Nephron progenitor cell (in vitro differentiated cells): ENCODE measurements around the gene ATP2A1.

ENCODE experiments used
- DNase-seq: peaks from one replicate; pipeline ENCODE4 v3.0.0; 2021
- H3K27ac Mint-ChIP-seq: 2 replicates; pipeline ENCODE4 v1.8.0; 2021; ENCODE audit warnings: mild to moderate bottlenecking, moderate library complexity, mixed read lengths
- H3K27me3 Mint-ChIP-seq: 2 replicates; pipeline ENCODE4 v1.8.0; 2021; ENCODE audit warnings: mild to moderate bottlenecking, low read depth, mixed read lengths; ENCODE audit not compliant: poor library complexity
- H3K36me3 Mint-ChIP-seq: 2 replicates; pipeline ENCODE4 v1.8.0; 2021; ENCODE audit warnings: low read depth, mixed read lengths
- H3K4me1 Mint-ChIP-seq: 2 replicates; pipeline ENCODE4 v1.8.0; 2021; ENCODE audit warnings: mixed read lengths
- H3K4me3 Mint-ChIP-seq: 2 replicates; pipeline ENCODE4 v1.8.0; 2021; ENCODE audit warnings: mild to moderate bottlenecking, moderate library complexity, mixed read lengths
- H3K9me3 Mint-ChIP-seq: 2 replicates; pipeline ENCODE4 v1.8.0; 2021; ENCODE audit warnings: mild to moderate bottlenecking, moderate library complexity, mixed read lengths
- TF ChIP-seq, protein P1 (sequence below): fragments of 200-600 bp; sonication (generic); IDR thresholded peaks from 2 replicates; pipeline ENCODE4 v1.5.0; 2021; ENCODE audit warnings: antibody characterized with exemption

ATP2A1 gene

GRCh38 chr16:28878083-28878926 is at the start of gene ATP2A1:
Gene ATP2A1 (plus strand): TSS chr16:28878488. CDS start chr16:28878672, 184 bp downstream.
- TF ChIP-seq, protein P1, sequence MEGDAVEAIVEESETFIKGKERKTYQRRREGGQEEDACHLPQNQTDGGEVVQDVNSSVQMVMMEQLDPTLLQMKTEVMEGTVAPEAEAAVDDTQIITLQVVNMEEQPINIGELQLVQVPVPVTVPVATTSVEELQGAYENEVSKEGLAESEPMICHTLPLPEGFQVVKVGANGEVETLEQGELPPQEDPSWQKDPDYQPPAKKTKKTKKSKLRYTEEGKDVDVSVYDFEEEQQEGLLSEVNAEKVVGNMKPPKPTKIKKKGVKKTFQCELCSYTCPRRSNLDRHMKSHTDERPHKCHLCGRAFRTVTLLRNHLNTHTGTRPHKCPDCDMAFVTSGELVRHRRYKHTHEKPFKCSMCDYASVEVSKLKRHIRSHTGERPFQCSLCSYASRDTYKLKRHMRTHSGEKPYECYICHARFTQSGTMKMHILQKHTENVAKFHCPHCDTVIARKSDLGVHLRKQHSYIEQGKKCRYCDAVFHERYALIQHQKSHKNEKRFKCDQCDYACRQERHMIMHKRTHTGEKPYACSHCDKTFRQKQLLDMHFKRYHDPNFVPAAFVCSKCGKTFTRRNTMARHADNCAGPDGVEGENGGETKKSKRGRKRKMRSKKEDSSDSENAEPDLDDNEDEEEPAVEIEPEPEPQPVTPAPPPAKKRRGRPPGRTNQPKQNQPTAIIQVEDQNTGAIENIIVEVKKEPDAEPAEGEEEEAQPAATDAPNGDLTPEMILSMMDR: no peak
- Mint-ChIP-seq H3K27me3 (peaks cover 6% of the 10 kb centered on the region), H3K27ac (peak within 1 kb of the TSS; percentile 95), H3K9me3 (no peaks in the 10 kb centered on the region), H3K4me3 (peak within 1 kb of the TSS; percentile 89), H3K36me3 (peaks cover 11% of the 10 kb centered on the region), H3K4me1 (peaks cover 74% of the 10 kb centered on the region)
- DNase-seq: no peak

GRCh38 chr16:28829747-28830146 is 48.5 kb upstream of the ATP2A1 start:
- Mint-ChIP-seq H3K9me3 (no peaks in the 10 kb centered on the region), H3K4me3 (no peak overlapping the region), H3K27me3 (no peaks in the 10 kb centered on the region), H3K27ac (peak overlapping the region; percentile 33), H3K4me1 (peaks cover 21% of the 10 kb centered on the region), H3K36me3 (peaks cover 82% of the 10 kb centered on the region)
- TF ChIP-seq, protein P1: no peak
- no peak for DNase-seq

DNA sequence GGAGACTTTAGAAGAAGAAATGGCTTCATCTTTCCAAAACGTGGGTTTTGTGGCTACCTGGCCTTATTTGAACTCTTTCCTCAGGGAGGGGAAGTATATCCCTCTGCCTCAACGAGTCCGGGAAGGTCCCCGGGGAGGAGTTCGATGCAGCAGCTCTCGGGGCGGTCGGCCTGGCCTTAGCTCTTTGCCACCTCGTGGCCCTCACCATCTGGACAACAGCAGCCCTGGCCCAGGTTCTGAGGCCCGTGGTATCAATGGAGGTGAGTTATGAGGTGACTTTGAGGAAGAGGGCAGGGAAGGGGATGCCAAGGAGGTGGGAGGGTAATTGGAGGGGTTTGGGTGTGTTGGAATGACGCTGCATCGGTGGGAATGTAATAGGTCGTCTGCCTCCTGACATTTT is 47.8 kb upstream of the ATP2A1 start:
- Mint-ChIP-seq H3K27ac (no peak overlapping the region), H3K4me3 (no peak overlapping the region), H3K4me1 (peaks cover 13% of the 10 kb centered on the region), H3K9me3 (no peaks in the 10 kb centered on the region), H3K27me3 (no peaks in the 10 kb centered on the region), H3K36me3 (peaks cover 82% of the 10 kb centered on the region)
- no peak for DNase-seq
- TF ChIP-seq, protein P1: no peak

GRCh38 chr16:28834349-28834748 is 43.9 kb upstream of the ATP2A1 start:
- no peaks in the 10 kb centered on the region for H3K4me1 Mint-ChIP-seq
- H3K27me3 Mint-ChIP-seq: no peaks in the 10 kb centered on the region
- no peak for DNase-seq
- H3K4me3 Mint-ChIP-seq: no peak overlapping the region
- H3K27ac Mint-ChIP-seq: no peak overlapping the region
- H3K9me3 Mint-ChIP-seq: no peaks in the 10 kb centered on the region
- TF ChIP-seq, protein P1: no peak
- H3K36me3 Mint-ChIP-seq: peaks cover 65% of the 10 kb centered on the region

DNA sequence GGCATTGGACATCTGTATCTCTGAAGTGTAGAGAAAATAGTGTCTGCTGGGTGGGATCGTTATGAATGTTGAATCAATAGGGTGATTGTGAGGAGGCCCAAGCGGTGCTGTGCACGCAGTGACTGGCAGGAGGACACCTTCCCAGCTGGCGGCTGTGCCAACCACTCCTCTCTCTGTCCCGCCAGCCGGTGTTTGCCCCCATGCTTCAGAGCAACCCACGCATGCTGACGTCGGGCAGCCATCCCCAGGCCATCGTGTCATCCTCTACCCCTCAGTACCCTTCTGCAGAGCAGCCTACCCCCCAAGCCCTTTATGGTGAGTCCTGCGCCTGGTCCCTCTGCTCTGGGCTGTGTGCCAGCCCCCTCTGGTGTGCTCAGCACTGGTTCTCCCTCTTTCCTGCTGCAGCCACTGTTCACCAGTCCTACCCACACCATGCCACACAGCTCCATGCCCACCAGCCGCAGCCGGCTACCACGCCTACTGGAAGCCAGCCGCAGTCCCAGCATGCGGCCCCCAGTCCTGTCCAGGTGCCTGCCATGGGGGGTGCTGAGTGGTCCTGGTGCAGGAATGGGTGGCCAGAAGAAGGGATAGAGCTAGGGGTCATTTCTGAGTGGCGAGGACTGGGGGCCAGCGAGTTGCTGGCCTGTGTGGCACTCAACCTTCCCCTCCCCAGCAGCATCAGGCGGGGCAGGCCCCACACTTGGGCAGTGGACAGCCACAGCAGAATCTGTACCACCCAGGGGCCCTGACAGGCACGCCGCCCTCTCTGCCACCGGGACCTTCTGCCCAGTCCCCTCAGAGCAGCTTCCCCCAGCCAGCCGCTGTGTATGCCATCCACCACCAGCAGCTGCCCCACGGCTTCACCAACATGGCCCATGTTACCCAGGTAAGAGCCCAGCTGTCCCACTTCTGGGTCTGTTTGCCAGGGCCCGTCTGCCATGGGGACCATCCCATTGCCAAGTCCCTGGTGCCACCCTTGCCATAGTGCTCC is 43.1 kb upstream of the ATP2A1 start:
- Mint-ChIP-seq H3K4me3 (no peak overlapping the region), H3K27me3 (no peaks in the 10 kb centered on the region), H3K4me1 (no peaks in the 10 kb centered on the region), H3K27ac (no peak overlapping the region), H3K9me3 (no peaks in the 10 kb centered on the region), H3K36me3 (peaks cover 60% of the 10 kb centered on the region)
- TF ChIP-seq, protein P1: no peak
- DNase-seq: no peak
